Activated CD4-positive, alpha-beta T cell treated with anti-CD3 and anti-CD28 coated beads, Interleukin-2, amount 50 U/mL, for 24 hours (primary cell): ENCODE results near the gene SYNRG.
"Not testable (repeated sequence)": the region's sequence is repeated elsewhere in the genome, so short reads cannot be mapped to it uniquely, and the experiment has no call there.

Source experiments
- DNase-seq, 2 donors: peaks; one replicate each; pipeline ENCODE4 v3.0.0-alpha.2; 2020; ENCODE audit warnings: low read depth in 1 of 2, low spot score in 1 of 2

SYNRG gene

GRCh38 chr17:37609170-37610040 is at the start of gene SYNRG:
SYNRG (minus strand) TSS chr17:37609418; CDS start chr17:37609355, 63 bp downstream.
- peak; percentile 86 to 91 for DNase-seq

GRCh38 chr17:37657202-37657601 is 48.0 kb upstream of the SYNRG start:
- DNase-seq: no peak

GRCh38 chr17:37651849-37652248 is 42.6 kb upstream of the SYNRG start:
- no peak for DNase-seq

GRCh38 chr17:37650419-37651003 is 41.3 kb upstream of the SYNRG start:
- DNase-seq: no peak

GRCh38 chr17:37648555-37648954 is 39.3 kb upstream of the SYNRG start:
- DNase-seq: no peak

GRCh38 chr17:37647856-37648255 is 38.6 kb upstream of the SYNRG start:
- DNase-seq: no peak

GRCh38 chr17:37643869-37644268 is 34.7 kb upstream of the SYNRG start:
- no peak for DNase-seq

GRCh38 chr17:37643118-37643766 is 34.0 kb upstream of the SYNRG start, which contains the start of gene DDX52:
DDX52 (minus strand) TSS chr17:37643446; CDS start chr17:37643420, 26 bp downstream.
- peak; percentile 66 to 82 for DNase-seq

- DNase-seq: no peak
Observed at GRCh38 chr17:37642681-37643080, 33.5 kb upstream of the SYNRG start.

GRCh38 chr17:37640015-37640414 is 30.8 kb upstream of the SYNRG start:
- DNase-seq: no peak

GRCh38 chr17:37637956-37638355 is 28.7 kb upstream of the SYNRG start:
- DNase-seq: no peak

- not testable (repeated sequence) for DNase-seq
Observed at GRCh38 chr17:37616430-37616829, 7.2 kb upstream of the SYNRG start.

GRCh38 chr17:37614823-37615222 is 5.6 kb upstream of the SYNRG start:
- DNase-seq: no peak

- DNase-seq: no peak
Observed at GRCh38 chr17:37614391-37614790, 5.2 kb upstream of the SYNRG start.

GRCh38 chr17:37610971-37611370 is 1.8 kb upstream of the SYNRG start:
- DNase-seq: no peak

GRCh38 chr17:37610041-37610420 is 813 bp upstream of the SYNRG start:
- DNase-seq: not testable (repeated sequence)

GRCh38 chr17:37608351-37609169 is 658 bp downstream of the SYNRG start:
- DNase-seq: no peak

- DNase-seq: no peak
Observed at GRCh38 chr17:37607637-37608331, 1.4 kb downstream of the SYNRG start.

GRCh38 chr17:37605813-37606505 is 3.3 kb downstream of the SYNRG start:
- DNase-seq: peak in 1 of 2 donors; percentile 25

- no peak for DNase-seq
Observed at GRCh38 chr17:37605081-37605480, 4.1 kb downstream of the SYNRG start.
